HepG2 (cell line): ENCODE measurements around the gene HELZ2. TPM values are rescaled to one million over a fixed set of nuclear protein-coding genes. Genes with fewer than 3 reads are reported as not detected.
A peak's percentile ranks its signal among the peaks of the same experiment; 100 is the strongest.

Experiments
- ATAC-seq: fragments of 200-7000 bp; cut with Tn5 transposase; 3 replicates; pipeline ENCODE4 v1.9.1; 2020; ENCODE audit warnings: mild to moderate bottlenecking, moderate library complexity
- BruUV-seq: library from RNA; stranded (reverse); fragments of 400-500 nt; replicated peaks from 2 replicates; lab custom pipeline; 2021; lab: Mats Ljungman, UMichigan
- CTCF ChIA-PET: fragments of 300-600 bp; formaldehyde crosslinking; extraction: SDS; loops from one replicate; lab custom pipeline; 2021; ENCODE audit warnings: low total read pairs, inconsistent platforms, low intra/inter-chr PET ratio; lab: Yijun Ruan, JAX
- POLR2A ChIA-PET: fragments of 350-600 bp; sonication (Branson Sonifier 250); formaldehyde crosslinking; loops from one replicate; lab custom pipeline; 2020; ENCODE audit warnings: antibody characterized with exemption, inconsistent platforms; lab: Yijun Ruan, JAX
- DNase-seq: peaks from one replicate; pipeline ENCODE4 v3.0.0-alpha.2; 2015; ENCODE audit warnings: low spot score
- FAIRE-seq: peaks from 3 replicates; lab custom pipeline; 2011; peaks lifted over from hg19 to GRCh38; lab: Jason Lieb, UNC
- H2AFZ ChIP-seq: one replicate; pipeline ENCODE4 v1.6.1; 2011; ENCODE audit warnings: low read length, inconsistent platforms
- H3K27ac ChIP-seq: fragments of 300-600 bp; 3 replicates; pipeline ENCODE4 v1.8.0; 2011; ENCODE audit warnings: mixed run types, mild to moderate bottlenecking, mixed read lengths, low read length, inconsistent platforms; ENCODE audit not compliant: insufficient read depth; ENCODE audit errors: extremely low read length
- H3K27me3 ChIP-seq, 2 experiments: fragments of 200-600 bp in 1 of 2; 2 replicates in 1 of 2; 3 replicates in 1 of 2; pipeline versions ENCODE4 v1.6.0 to v1.8.0; 2011; ENCODE audit warnings: low read length in 2 of 2, mild to moderate bottlenecking in 2 of 2, moderate library complexity in 2 of 2, inconsistent platforms in 1 of 2; ENCODE audit not compliant: insufficient read depth in 2 of 2, control insufficient read depth in 1 of 2
- H3K36me3 ChIP-seq, 2 experiments: fragments of 200-600 bp in 1 of 2; replicated peaks in 1 of 2; 2 replicates in 1 of 2; 3 replicates in 1 of 2; pipeline versions ENCODE4 v1.5.1 to v1.8.0; 2011; ENCODE audit warnings: low read length in 2 of 2, inconsistent platforms in 1 of 2; ENCODE audit not compliant: insufficient read depth in 2 of 2, control insufficient read depth in 1 of 2
- H3K4me1 ChIP-seq: 2 replicates; pipeline ENCODE4 v1.5.1; 2012; ENCODE audit warnings: low read length, inconsistent platforms; ENCODE audit not compliant: insufficient read depth
- H3K4me2 ChIP-seq: 2 replicates; pipeline ENCODE4 v1.6.0; 2011; ENCODE audit warnings: low read depth, low read length, inconsistent platforms
- H3K4me3 ChIP-seq, 3 experiments: fragments of 200-600 bp in 1 of 3; sonication (generic), shearing (Covaris generic) in 1 of 3; replicated peaks in 1 of 3; 2 replicates each; pipeline ENCODE4 v1.5.1; 2011 to 2016; ENCODE audit warnings: low read length in 3 of 3, inconsistent platforms in 2 of 3, low read depth in 2 of 3, mild to moderate bottlenecking in 2 of 3, control low read depth in 1 of 3, mixed read lengths in 1 of 3; ENCODE audit not compliant: insufficient read depth in 1 of 3
- H3K79me2 ChIP-seq: one replicate; pipeline ENCODE4 v1.6.1; 2011; ENCODE audit warnings: low read length, inconsistent platforms; ENCODE audit not compliant: insufficient read depth
- H3K9ac ChIP-seq: 2 replicates; pipeline ENCODE4 v1.6.0; 2011; ENCODE audit warnings: mild to moderate bottlenecking, low read depth, low read length, inconsistent platforms; ENCODE audit not compliant: insufficient read depth
- H3K9me3 ChIP-seq: 2 replicates; pipeline ENCODE4 v1.5.1; 2012; ENCODE audit warnings: mild to moderate bottlenecking, low read length
- H4K20me1 ChIP-seq: 2 replicates; pipeline ENCODE4 v1.6.0; 2011; ENCODE audit warnings: inconsistent platforms, mild to moderate bottlenecking, low read length, moderate library complexity; ENCODE audit not compliant: insufficient read depth
- AGO1 ChIP-seq: fragments of 200-400 bp; formaldehyde crosslinking; IDR thresholded peaks from 2 replicates; pipeline ENCODE4 v1.6.1; 2017; ENCODE audit warnings: mild to moderate bottlenecking, low read depth, low read length, moderate library complexity; ENCODE audit not compliant: poor library complexity, severe bottlenecking
- EZH2 ChIP-seq: conservative IDR thresholded peaks from 2 replicates; pipeline ENCODE4 v1.6.1; 2012; ENCODE audit warnings: mild to moderate bottlenecking, low read depth, low read length, moderate library complexity
- FIP1L1 ChIP-seq: fragments of 200-400 bp; formaldehyde crosslinking; IDR thresholded peaks from 2 replicates; pipeline ENCODE4 v1.6.1; 2018; ENCODE audit warnings: low read depth, mild to moderate bottlenecking, low read length, moderate library complexity, borderline replicate concordance; ENCODE audit not compliant: insufficient read depth
- GTF3A ChIP-seq: sonication (generic); formaldehyde crosslinking; conservative IDR thresholded peaks from 2 replicates; pipeline ENCODE4 v1.4.0; 2020; ENCODE audit warnings: mild to moderate bottlenecking, missing genetic modification reagents
- PHF8 ChIP-seq: sonication (generic); formaldehyde crosslinking; IDR thresholded peaks from 2 replicates; pipeline ENCODE4 v1.5.0; 2020; ENCODE audit warnings: missing genetic modification reagents
- THAP8 ChIP-seq: sonication (generic); formaldehyde crosslinking; IDR thresholded peaks from 2 replicates; pipeline ENCODE4 v1.5.1; 2020; ENCODE audit warnings: missing genetic modification reagents, mild to moderate bottlenecking, borderline replicate concordance
- ZNF280B ChIP-seq: sonication (generic); formaldehyde crosslinking; IDR thresholded peaks from 2 replicates; pipeline ENCODE4 v1.5.0; 2020; ENCODE audit warnings: missing genetic modification reagents, mild to moderate bottlenecking, borderline replicate concordance
- ZNF580 ChIP-seq: IDR thresholded peaks from 2 replicates; pipeline ENCODE4 v1.6.1; 2016; ENCODE audit warnings: low read depth, borderline replicate concordance
- ZNF788 ChIP-seq: sonication (generic); formaldehyde crosslinking; IDR thresholded peaks from 2 replicates; pipeline ENCODE4 v1.5.0; 2020; ENCODE audit warnings: mild to moderate bottlenecking, missing genetic modification reagents, borderline replicate concordance
- WGBS: methylation state at CpG from one replicate; pipeline ENCODE4 v1.1.6; 2017; ENCODE audit warnings: low lambda C conversion rate; 5-methylcytosine and 5-hydroxymethylcytosine counted together
- in situ Hi-C: cut with HindIII; loops from 2 replicates; pipeline ENCODE4 v1.10.0; 2017; ENCODE audit warnings: low pct_unique_long_range_greater_than_20kb; ENCODE audit not compliant: extremely low pct_ligation_motif_present
- intact Hi-C: fragments of 100-400 bp; cut with micrococcal nuclease; formaldehyde crosslinking; loops from one replicate; pipeline ENCODE4 v1.10.0; 2022; ENCODE audit not compliant: unreplicated experiment
- polyA plus RNA-seq, 8 experiments: library from polyadenylated mRNA; depleted of rRNA in 3 of 8; stranded (reverse) in 7 of 8; unstranded in 1 of 8; fragments of >200 nt; fragmentation: Illumina TruSeq in 4 of 8; extraction: Trizol in 4 of 8; gene quantifications; 2 replicates each; pipeline versions ENCODE4 v1.2.1 to v1.2.3, GENCODE V29; 2011 to 2016; ENCODE audit warnings: low read depth in 4 of 8, missing spikeins in 1 of 8, mixed read lengths in 1 of 8; ENCODE audit not compliant: insufficient read depth in 1 of 8
- total RNA-seq, 5 experiments: library from RNA; depleted of rRNA; stranded (reverse); fragments of >200 nt; fragmentation: Illumina TruSeq; extraction: Trizol; gene quantifications; 2 replicates each; pipeline ENCODE4 v1.2.3, GENCODE V29; 2016; ENCODE audit warnings: low read depth in 1 of 5

Gene HELZ2
- total and polyA plus RNA-seq, 2 of the 13 experiments (the other 11 are each of a cell fraction or from before 2014, with no cell fraction given) = 9.6 to 10.1 TPM

GRCh38 chr20:63548542-63548941, 25.5 kb downstream of the HELZ2 start:
- in situ Hi-C loops = no loop called here
- no peak overlapping the region for H3K27ac ChIP-seq
- H2AFZ ChIP-seq = no peak overlapping the region
- CTCF ChIA-PET = no interaction called here
- H3K9me3 ChIP-seq = no peaks in the 10 kb centered on the region
- no peak for ATAC-seq
- no peak for TF ChIP-seq EZH2
- peak; percentile 62; the same call in 1 of the 2 replicates for TF ChIP-seq ZNF280B (CRISPR knock-in tag)
- TF ChIP-seq, all 625 proteins: peak for 1
- H3K4me2 ChIP-seq = no peak overlapping the region
- intact Hi-C loops = no loop called here
- no peaks in the 10 kb centered on the region for H3K36me3 ChIP-seq
- POLR2A ChIA-PET = no interaction called here
- DNase-seq = no peak
- peaks cover 28 to 62% of the 10 kb centered on the region in 2 experiments for H3K27me3 ChIP-seq
- H4K20me1 ChIP-seq = no peaks in the 10 kb centered on the region; the same call in 1 of the 2 replicates
- peaks cover 26% of the 10 kb centered on the region for H3K4me1 ChIP-seq
- H3K79me2 ChIP-seq = no peaks in the 10 kb centered on the region
- no peak for FAIRE-seq
- H3K4me3 ChIP-seq = no peak overlapping the region
- WGBS = 35% methylated on average over 11 of the region's 11 CpGs
- BruUV-seq = no TSS peak
- H3K9ac ChIP-seq = no peak overlapping the region

- peaks cover 29 to 68% of the 10 kb centered on the region in 2 experiments for H3K27me3 ChIP-seq
- no peak within 1 kb of the TSS for H3K9ac ChIP-seq
- no peak within 1 kb of the TSS for H2AFZ ChIP-seq
- in situ Hi-C loops (no loop called here), intact Hi-C loops (no loop called here)
- H3K4me3 ChIP-seq = no peak within 1 kb of the TSS
- FAIRE-seq = no peak
- no peak for DNase-seq
- H3K4me2 ChIP-seq = no peak within 1 kb of the TSS
- H3K9me3 ChIP-seq = no peaks in the 10 kb centered on the region
- no peak for ATAC-seq
- no TSS peak for BruUV-seq
- WGBS = 55% methylated on average over 19 of the region's 35 CpGs
- ChIA-PET CTCF (no interaction called here), POLR2A (no interaction called here)
- H3K4me1 ChIP-seq = peaks cover 25% of the 10 kb centered on the region
- no peaks in the 10 kb centered on the region for H3K36me3 ChIP-seq
- H3K79me2 ChIP-seq = no peaks in the 10 kb centered on the region
- no peak for TF ChIP-seq GTF3A (CRISPR knock-in tag)
- TF ChIP-seq AGO1 = no peak
- no peak for TF ChIP-seq ZNF788 (CRISPR knock-in tag)
- TF ChIP-seq ZNF580 (CRISPR knock-in tag) = no peak
- no peak for TF ChIP-seq THAP8 (CRISPR knock-in tag)
- TF ChIP-seq PHF8 (CRISPR knock-in tag) = no peak
- TF ChIP-seq FIP1L1 = no peak
- H4K20me1 ChIP-seq = no peaks in the 10 kb centered on the region; the same call in 1 of the 2 replicates
- H3K27ac ChIP-seq = no peak within 1 kb of the TSS
Observed at GRCh38 chr20:63547725-63548480, 26.1 kb downstream of the HELZ2 start, which contains the start of gene SRMS. Gene SRMS, minus strand, starts transcription at chr20:63547749. Its CDS starts 286 bp downstream, at chr20:63547463.
